ENCODE measurements around the gene WNT7A.

WNT7A gene

GRCh38 chr3:13792512-13793371, 87.1 kb downstream of the WNT7A start:
- no peak for DNase-seq (ENCODE audit: low read depth in 2 of 2)

GRCh38 chr3:13792051-13792490, 87.8 kb downstream of the WNT7A start:
- no peak for DNase-seq (ENCODE audit: low read depth in 2 of 2)

GRCh38 chr3:13791198-13792050, 88.4 kb downstream of the WNT7A start:
- no peak for DNase-seq (ENCODE audit: low read depth in 2 of 2)

- DNase-seq (ENCODE audit: low read depth in 2 of 2), result no peak
Measured at GRCh38 chr3:13790376-13791197, 89.3 kb downstream of the WNT7A start.

- DNase-seq (ENCODE audit: low read depth in 2 of 2), result no peak
Measured at GRCh38 chr3:13788522-13789424, 91.1 kb downstream of the WNT7A start.

GRCh38 chr3:13787533-13788132, 92.2 kb downstream of the WNT7A start:
- no peak for DNase-seq (ENCODE audit: low read depth in 2 of 2)

GRCh38 chr3:13786811-13787210, 93.1 kb downstream of the WNT7A start:
- no peak for DNase-seq (ENCODE audit: low read depth in 2 of 2)

GRCh38 chr3:13785853-13786436, 93.9 kb downstream of the WNT7A start:
- no peak for DNase-seq (ENCODE audit: low read depth in 2 of 2)

- DNase-seq (ENCODE audit: low read depth in 2 of 2), result no peak
Measured at GRCh38 chr3:13785351-13785750, 94.5 kb downstream of the WNT7A start.

- DNase-seq (ENCODE audit: low read depth in 2 of 2), result no peak
Measured at GRCh38 chr3:13783476-13783875, 96.4 kb downstream of the WNT7A start.

- DNase-seq (ENCODE audit: low read depth in 2 of 2), result no peak
Measured at GRCh38 chr3:13782501-13782900, 97.4 kb downstream of the WNT7A start.

GRCh38 chr3:13781417-13781816, 98.5 kb downstream of the WNT7A start:
- no peak for DNase-seq (ENCODE audit: low read depth in 2 of 2)

- DNase-seq (ENCODE audit: low read depth in 2 of 2), result no peak
Measured at GRCh38 chr3:13780432-13781176, 99.3 kb downstream of the WNT7A start.

GRCh38 chr3:13776253-13777050, 103.4 kb downstream of the WNT7A start:
- DNase-seq (ENCODE audit: low read depth in 2 of 2), result no peak

GRCh38 chr3:13772885-13773745, 106.8 kb downstream of the WNT7A start:
- no peak for DNase-seq (ENCODE audit: low read depth in 2 of 2)

- DNase-seq (ENCODE audit: low read depth in 2 of 2), result no peak
Measured at GRCh38 chr3:13772321-13772745, 107.5 kb downstream of the WNT7A start.

- no peak for DNase-seq (ENCODE audit: low read depth in 2 of 2)
Measured at GRCh38 chr3:13771496-13771895, 108.4 kb downstream of the WNT7A start.
